Measurements from ENCODE around the gene MAPT.

Gene MAPT

DNA sequence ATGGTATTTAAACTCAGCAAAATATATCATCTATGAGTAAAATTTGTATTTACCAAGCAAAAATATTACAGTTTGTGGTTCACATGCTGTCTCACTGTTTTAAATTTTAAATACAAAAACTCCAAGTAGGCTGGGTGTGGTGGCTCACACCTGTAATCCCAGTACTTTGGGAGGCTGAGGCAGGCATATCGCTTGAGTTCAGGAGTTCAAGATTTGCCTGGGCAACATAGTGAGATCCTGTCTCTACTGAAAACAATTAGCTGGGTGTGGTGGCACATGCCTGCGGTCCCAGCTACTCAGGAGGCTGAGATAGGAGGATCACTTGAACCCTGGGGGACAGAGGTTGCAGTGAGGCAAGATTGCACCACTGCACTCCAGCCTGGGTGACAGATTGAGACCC is 37.3 kb downstream of the MAPT start:
- TF ChIP-seq, protein P1, sequence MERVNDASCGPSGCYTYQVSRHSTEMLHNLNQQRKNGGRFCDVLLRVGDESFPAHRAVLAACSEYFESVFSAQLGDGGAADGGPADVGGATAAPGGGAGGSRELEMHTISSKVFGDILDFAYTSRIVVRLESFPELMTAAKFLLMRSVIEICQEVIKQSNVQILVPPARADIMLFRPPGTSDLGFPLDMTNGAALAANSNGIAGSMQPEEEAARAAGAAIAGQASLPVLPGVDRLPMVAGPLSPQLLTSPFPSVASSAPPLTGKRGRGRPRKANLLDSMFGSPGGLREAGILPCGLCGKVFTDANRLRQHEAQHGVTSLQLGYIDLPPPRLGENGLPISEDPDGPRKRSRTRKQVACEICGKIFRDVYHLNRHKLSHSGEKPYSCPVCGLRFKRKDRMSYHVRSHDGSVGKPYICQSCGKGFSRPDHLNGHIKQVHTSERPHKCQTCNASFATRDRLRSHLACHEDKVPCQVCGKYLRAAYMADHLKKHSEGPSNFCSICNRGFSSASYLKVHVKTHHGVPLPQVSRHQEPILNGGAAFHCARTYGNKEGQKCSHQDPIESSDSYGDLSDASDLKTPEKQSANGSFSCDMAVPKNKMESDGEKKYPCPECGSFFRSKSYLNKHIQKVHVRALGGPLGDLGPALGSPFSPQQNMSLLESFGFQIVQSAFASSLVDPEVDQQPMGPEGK (CRISPR knock-in tag; IDR thresholded peaks at IDR 0.05; ENCODE audit: borderline replicate concordance): no peak
- TF ChIP-seq TOX (CRISPR knock-in tag; IDR thresholded peaks at IDR 0.05; ENCODE audit: borderline replicate concordance) (no peak), SNAI2 (CRISPR knock-in tag; IDR thresholded peaks at IDR 0.05) (no peak), BACH2 (CRISPR knock-in tag; IDR thresholded peaks at IDR 0.05; ENCODE audit: borderline replicate concordance) (no peak), OSR1 (CRISPR knock-in tag; IDR thresholded peaks at IDR 0.05) (no peak), GLIS3 (CRISPR knock-in tag; IDR thresholded peaks at IDR 0.05) (no peak)
- TF ChIP-seq, protein P2, sequence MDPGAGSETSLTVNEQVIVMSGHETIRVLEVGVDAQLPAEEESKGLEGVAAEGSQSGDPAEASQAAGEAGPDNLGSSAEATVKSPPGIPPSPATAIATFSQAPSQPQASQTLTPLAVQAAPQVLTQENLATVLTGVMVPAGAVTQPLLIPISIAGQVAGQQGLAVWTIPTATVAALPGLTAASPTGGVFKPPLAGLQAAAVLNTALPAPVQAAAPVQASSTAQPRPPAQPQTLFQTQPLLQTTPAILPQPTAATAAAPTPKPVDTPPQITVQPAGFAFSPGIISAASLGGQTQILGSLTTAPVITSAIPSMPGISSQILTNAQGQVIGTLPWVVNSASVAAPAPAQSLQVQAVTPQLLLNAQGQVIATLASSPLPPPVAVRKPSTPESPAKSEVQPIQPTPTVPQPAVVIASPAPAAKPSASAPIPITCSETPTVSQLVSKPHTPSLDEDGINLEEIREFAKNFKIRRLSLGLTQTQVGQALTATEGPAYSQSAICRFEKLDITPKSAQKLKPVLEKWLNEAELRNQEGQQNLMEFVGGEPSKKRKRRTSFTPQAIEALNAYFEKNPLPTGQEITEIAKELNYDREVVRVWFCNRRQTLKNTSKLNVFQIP (CRISPR knock-in tag; IDR thresholded peaks at IDR 0.05; ENCODE audit: borderline replicate concordance, low read depth): no peak

DNA sequence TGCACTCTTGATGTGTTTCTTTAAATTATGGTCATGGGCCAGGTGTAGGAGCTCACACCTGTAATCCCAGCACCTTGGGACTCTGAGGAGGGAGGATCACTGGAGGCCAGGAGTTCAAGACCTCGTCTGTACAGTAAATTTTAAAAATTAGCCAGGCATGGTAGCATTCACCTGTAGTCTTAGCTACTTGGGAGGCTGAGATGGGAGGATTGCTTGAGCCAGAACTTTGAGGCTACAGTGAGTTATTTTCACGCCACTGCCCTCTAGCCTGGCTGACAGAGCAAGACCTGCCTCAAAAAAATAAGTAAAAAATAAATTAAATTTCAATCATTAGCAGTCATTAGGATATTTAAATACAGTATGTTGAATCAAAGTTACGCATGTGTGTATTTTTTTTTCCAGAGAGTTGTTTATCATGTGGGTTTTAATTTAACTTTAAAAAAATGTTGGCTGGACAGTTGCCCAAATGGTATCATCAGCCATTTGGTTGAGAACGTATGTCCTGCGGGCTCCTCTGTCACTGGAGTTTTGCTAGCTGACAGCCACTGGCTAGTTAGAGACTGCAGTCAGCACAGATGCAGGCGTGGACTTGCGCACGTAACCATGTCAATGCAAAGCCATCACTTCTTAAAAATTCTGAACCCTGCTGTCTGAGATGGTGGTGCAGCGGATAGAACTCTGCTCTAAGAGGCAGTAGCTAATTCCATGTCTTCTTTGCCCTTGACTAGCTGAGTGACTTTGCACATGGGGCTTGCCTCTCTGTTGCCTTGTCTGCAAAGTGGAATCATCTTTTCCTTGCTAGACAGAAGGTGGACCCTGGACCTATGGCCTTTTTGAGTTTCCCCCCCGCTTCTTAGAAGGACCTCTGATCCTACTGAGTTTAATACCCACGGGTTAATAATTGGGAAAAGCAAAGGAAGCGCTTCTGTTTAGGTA is 40.0 kb downstream of the MAPT start:
- ATAC-seq: no peak
- TF ChIP-seq, protein P3, sequence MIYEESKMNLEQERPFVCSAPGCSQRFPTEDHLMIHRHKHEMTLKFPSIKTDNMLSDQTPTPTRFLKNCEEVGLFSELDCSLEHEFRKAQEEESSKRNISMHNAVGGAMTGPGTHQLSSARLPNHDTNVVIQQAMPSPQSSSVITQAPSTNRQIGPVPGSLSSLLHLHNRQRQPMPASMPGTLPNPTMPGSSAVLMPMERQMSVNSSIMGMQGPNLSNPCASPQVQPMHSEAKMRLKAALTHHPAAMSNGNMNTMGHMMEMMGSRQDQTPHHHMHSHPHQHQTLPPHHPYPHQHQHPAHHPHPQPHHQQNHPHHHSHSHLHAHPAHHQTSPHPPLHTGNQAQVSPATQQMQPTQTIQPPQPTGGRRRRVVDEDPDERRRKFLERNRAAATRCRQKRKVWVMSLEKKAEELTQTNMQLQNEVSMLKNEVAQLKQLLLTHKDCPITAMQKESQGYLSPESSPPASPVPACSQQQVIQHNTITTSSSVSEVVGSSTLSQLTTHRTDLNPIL (CRISPR knock-in tag; IDR thresholded peaks at IDR 0.05; ENCODE audit: low read depth): no peak
- TF ChIP-seq TOX (CRISPR knock-in tag; IDR thresholded peaks at IDR 0.05; ENCODE audit: borderline replicate concordance): no peak

More for the DNA sequence above, 37.3 kb downstream of the MAPT start:
- ATAC-seq: no peak

DNA sequence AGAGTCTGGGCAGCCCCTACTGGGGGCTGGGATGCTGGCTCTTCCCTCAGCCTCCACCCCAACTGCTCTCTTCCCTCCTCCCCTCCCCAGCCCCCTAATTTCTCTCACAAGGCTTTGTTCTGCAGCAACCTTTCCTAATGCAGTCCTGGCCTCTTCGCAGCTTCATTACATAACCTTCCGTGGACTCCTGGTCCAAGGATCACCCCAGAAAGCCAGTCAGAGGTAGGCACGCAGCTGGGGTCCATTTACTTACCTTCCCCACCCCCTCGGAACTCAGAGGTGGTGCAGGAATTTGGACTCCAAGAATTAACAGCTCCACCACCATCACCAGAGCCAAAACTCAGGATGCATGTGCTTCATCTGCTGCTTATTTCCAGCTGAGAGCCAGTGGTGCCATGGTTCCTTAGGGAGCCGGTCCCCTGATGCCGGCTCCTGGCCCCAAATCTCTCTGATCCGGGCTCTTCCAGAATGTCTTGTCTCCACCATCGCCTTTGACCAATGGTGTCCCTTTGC is 40.9 kb downstream of the MAPT start:
- ATAC-seq: no peak
- TF ChIP-seq ZC3H10 (CRISPR knock-in tag; IDR thresholded peaks at IDR 0.05) (no peak), OSR1 (CRISPR knock-in tag; IDR thresholded peaks at IDR 0.05) (no peak), ZNF8 (CRISPR knock-in tag; IDR thresholded peaks at IDR 0.05) (no peak), PPARA (CRISPR knock-in tag; IDR thresholded peaks at IDR 0.05; ENCODE audit: borderline replicate concordance) (no peak), ARNTL (CRISPR knock-in tag; IDR thresholded peaks at IDR 0.05; ENCODE audit: borderline replicate concordance, low read depth) (no peak), RARB (CRISPR knock-in tag; IDR thresholded peaks at IDR 0.05) (no peak), GLIS3 (CRISPR knock-in tag; IDR thresholded peaks at IDR 0.05) (no peak), ZNF565 (CRISPR knock-in tag; conservative IDR thresholded peaks at IDR 0.05; ENCODE audit: low read depth) (no peak), SNAI2 (CRISPR knock-in tag; IDR thresholded peaks at IDR 0.05) (no peak), CSDC2 (CRISPR knock-in tag; IDR thresholded peaks at IDR 0.05) (no peak), BACH2 (CRISPR knock-in tag; IDR thresholded peaks at IDR 0.05; ENCODE audit: borderline replicate concordance) (no peak), ESRRG (CRISPR knock-in tag; IDR thresholded peaks at IDR 0.05) (no peak), ISL1 (CRISPR knock-in tag; IDR thresholded peaks at IDR 0.05) (no peak), TCF4 (CRISPR knock-in tag; IDR thresholded peaks at IDR 0.05; ENCODE audit: borderline replicate concordance) (no peak)
- TF ChIP-seq, protein P3 (CRISPR knock-in tag; IDR thresholded peaks at IDR 0.05; ENCODE audit: low read depth): no peak
- TF ChIP-seq, protein P4, sequence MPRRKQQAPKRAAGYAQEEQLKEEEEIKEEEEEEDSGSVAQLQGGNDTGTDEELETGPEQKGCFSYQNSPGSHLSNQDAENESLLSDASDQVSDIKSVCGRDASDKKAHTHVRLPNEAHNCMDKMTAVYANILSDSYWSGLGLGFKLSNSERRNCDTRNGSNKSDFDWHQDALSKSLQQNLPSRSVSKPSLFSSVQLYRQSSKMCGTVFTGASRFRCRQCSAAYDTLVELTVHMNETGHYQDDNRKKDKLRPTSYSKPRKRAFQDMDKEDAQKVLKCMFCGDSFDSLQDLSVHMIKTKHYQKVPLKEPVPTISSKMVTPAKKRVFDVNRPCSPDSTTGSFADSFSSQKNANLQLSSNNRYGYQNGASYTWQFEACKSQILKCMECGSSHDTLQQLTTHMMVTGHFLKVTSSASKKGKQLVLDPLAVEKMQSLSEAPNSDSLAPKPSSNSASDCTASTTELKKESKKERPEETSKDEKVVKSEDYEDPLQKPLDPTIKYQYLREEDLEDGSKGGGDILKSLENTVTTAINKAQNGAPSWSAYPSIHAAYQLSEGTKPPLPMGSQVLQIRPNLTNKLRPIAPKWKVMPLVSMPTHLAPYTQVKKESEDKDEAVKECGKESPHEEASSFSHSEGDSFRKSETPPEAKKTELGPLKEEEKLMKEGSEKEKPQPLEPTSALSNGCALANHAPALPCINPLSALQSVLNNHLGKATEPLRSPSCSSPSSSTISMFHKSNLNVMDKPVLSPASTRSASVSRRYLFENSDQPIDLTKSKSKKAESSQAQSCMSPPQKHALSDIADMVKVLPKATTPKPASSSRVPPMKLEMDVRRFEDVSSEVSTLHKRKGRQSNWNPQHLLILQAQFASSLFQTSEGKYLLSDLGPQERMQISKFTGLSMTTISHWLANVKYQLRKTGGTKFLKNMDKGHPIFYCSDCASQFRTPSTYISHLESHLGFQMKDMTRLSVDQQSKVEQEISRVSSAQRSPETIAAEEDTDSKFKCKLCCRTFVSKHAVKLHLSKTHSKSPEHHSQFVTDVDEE (CRISPR knock-in tag; IDR thresholded peaks at IDR 0.05): no peak
- TF ChIP-seq, protein P1 (CRISPR knock-in tag; IDR thresholded peaks at IDR 0.05; ENCODE audit: borderline replicate concordance): no peak
- TF ChIP-seq, protein P5, sequence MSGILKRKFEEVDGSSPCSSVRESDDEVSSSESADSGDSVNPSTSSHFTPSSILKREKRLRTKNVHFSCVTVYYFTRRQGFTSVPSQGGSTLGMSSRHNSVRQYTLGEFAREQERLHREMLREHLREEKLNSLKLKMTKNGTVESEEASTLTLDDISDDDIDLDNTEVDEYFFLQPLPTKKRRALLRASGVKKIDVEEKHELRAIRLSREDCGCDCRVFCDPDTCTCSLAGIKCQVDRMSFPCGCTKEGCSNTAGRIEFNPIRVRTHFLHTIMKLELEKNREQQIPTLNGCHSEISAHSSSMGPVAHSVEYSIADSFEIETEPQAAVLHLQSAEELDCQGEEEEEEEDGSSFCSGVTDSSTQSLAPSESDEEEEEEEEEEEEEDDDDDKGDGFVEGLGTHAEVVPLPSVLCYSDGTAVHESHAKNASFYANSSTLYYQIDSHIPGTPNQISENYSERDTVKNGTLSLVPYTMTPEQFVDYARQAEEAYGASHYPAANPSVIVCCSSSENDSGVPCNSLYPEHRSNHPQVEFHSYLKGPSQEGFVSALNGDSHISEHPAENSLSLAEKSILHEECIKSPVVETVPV (CRISPR knock-in tag; IDR thresholded peaks at IDR 0.05): no peak

Data from SK-N-SH treated with all-trans-retinoic acid at 6 μM for 48 hours (cell line).